Measurements from ENCODE around the gene GNB1L.

GNB1L gene

GRCh38 chr22:19801340-19802000, 53.2 kb downstream of the GNB1L start:
- no peak for DNase-seq (ENCODE audit: low read depth in 1 of 2, low spot score in 1 of 2)
- Histone ChIP-seq H3K27me3 (ENCODE audit: insufficient read depth, poor library complexity, severe bottlenecking) (no peaks in the 10 kb centered on the region), H3K27ac (replicated peaks) (no peak overlapping the region), H3K4me3 (replicated peaks; ENCODE audit: insufficient read depth, low read length) (no peak overlapping the region)
- TF ChIP-seq GABPA (IDR thresholded peaks at IDR 0.05; ENCODE audit: low read depth): no peak
- TF ChIP-seq CTCF (IDR thresholded peaks at IDR 0.05; ENCODE audit: insufficient read depth, low read length): no peak
- no peak for TF ChIP-seq REST (IDR thresholded peaks at IDR 0.05; ENCODE audit: insufficient replicate concordance, low read depth)
- TF ChIP-seq SPI1 (IDR thresholded peaks at IDR 0.05; ENCODE audit: borderline replicate concordance, low read depth): no peak
- TF ChIP-seq POLR2AphosphoS5 (IDR thresholded peaks at IDR 0.05; ENCODE audit: low read depth): no peak

- no peak for DNase-seq (ENCODE audit: low read depth in 1 of 2, low spot score in 1 of 2)
- H3K27ac ChIP-seq (replicated peaks): no peak overlapping the region
- TF ChIP-seq POLR2AphosphoS5 (IDR thresholded peaks at IDR 0.05; ENCODE audit: low read depth) (no peak), SPI1 (IDR thresholded peaks at IDR 0.05; ENCODE audit: borderline replicate concordance, low read depth) (no peak), CTCF (IDR thresholded peaks at IDR 0.05; ENCODE audit: insufficient read depth, low read length) (no peak), GABPA (IDR thresholded peaks at IDR 0.05; ENCODE audit: low read depth) (no peak), REST (IDR thresholded peaks at IDR 0.05; ENCODE audit: insufficient replicate concordance, low read depth) (no peak)
- H3K4me3 ChIP-seq (replicated peaks; ENCODE audit: insufficient read depth, low read length): no peak overlapping the region
- no peaks in the 10 kb centered on the region for H3K27me3 ChIP-seq (ENCODE audit: insufficient read depth, poor library complexity, severe bottlenecking)
Measured at GRCh38 chr22:19800761-19801244, 53.9 kb downstream of the GNB1L start.

GRCh38 chr22:19800306-19800705, 54.4 kb downstream of the GNB1L start:
- no peak for DNase-seq (ENCODE audit: low read depth in 1 of 2, low spot score in 1 of 2)
- H3K4me3 ChIP-seq (replicated peaks; ENCODE audit: insufficient read depth, low read length): no peak overlapping the region
- TF ChIP-seq GABPA (IDR thresholded peaks at IDR 0.05; ENCODE audit: low read depth) (no peak), POLR2AphosphoS5 (IDR thresholded peaks at IDR 0.05; ENCODE audit: low read depth) (no peak), REST (IDR thresholded peaks at IDR 0.05; ENCODE audit: insufficient replicate concordance, low read depth) (no peak)
- H3K27me3 ChIP-seq (ENCODE audit: insufficient read depth, poor library complexity, severe bottlenecking): no peaks in the 10 kb centered on the region
- H3K27ac ChIP-seq (replicated peaks): no peak overlapping the region
